ENCODE data around the gene MLLT1.

DNA sequence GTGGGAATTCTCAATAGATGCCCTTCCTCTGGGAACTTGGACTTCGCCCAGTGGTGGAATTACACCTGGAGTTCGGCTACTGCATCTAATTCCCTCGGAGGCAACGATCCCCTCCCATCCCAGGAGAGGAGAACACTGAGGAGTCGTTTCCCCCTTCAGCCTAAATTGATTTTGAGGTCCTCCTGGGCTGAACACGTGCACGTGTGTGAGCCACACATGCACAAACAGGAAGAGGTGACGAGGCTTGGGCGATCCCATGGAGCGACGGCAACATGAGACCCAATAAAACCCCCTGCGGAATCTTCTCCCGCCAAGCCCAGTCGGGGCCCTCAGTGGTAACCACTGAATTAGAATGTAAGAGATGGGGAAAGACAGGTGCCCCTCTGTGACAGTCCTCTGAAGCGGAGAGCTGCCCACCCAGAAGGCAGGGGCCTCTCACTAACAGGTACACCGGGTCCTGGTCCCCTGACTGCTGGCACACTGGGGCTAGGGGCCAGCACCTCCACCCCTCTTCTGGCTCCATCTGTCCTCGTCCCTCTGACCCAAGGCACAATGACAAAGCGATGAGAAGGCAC lies 4.5 kb downstream of the MLLT1 start:
- TF ChIP-seq EZH2 (IDR thresholded peaks at IDR 0.05), result no peak
- TF ChIP-seq POLR2AphosphoS5 (IDR thresholded peaks at IDR 0.05; ENCODE audit: borderline replicate concordance, low read depth, low read length), result no peak

All from SK-N-MC (cell line).